Heart right ventricle (tissue), 16 donors: Measurements from ENCODE around the gene KRT76. TPM values are rescaled to one million over a fixed set of nuclear protein-coding genes. Genes with fewer than 3 reads are reported as not detected.

Experiments
- ATAC-seq, 8 donors: fragments of 200-7000 bp; cut with Tn5 transposase; one replicate each; pipeline ENCODE4 v1.9.1; 2020; ENCODE audit warnings: mild to moderate bottlenecking in 8 of 8, moderate library complexity in 8 of 8, moderate number of reproducible peaks in 1 of 8
- DNase-seq, 2 donors: peaks; one replicate each; pipeline ENCODE4 v3.0.0-alpha.2; 2020
- H3K27ac ChIP-seq, 10 donors: fragments of 200-600 bp; sonication (generic) in 2 of 10; one replicate each; pipeline versions ENCODE4 v1.5.0 to v1.8.0; 2020 to 2022; ENCODE audit warnings: mild to moderate bottlenecking in 3 of 10
- H3K27me3 ChIP-seq, 7 donors: fragments of 200-600 bp; one replicate each; pipeline ENCODE4 v1.8.0; 2021 to 2022; ENCODE audit warnings: mild to moderate bottlenecking in 2 of 7
- H3K36me3 ChIP-seq, 9 donors: fragments of 200-600 bp; sonication (generic) in 1 of 9; one replicate each; pipeline versions ENCODE4 v1.5.0 to v1.8.0; 2020 to 2022; ENCODE audit warnings: mild to moderate bottlenecking in 2 of 9
- H3K4me1 ChIP-seq, 9 donors: fragments of 200-600 bp; sonication (generic) in 1 of 9; one replicate each; pipeline versions ENCODE4 v1.5.0 to v1.8.0; 2020 to 2022; ENCODE audit warnings: mild to moderate bottlenecking in 4 of 9
- H3K4me3 ChIP-seq, 10 donors: fragments of 200-600 bp; sonication (generic) in 2 of 10; one replicate each; pipeline versions ENCODE4 v1.5.0 to v1.8.0; 2020 to 2022; ENCODE audit warnings: mild to moderate bottlenecking in 7 of 10, moderate library complexity in 2 of 10
- H3K9me3 ChIP-seq, 11 donors: fragments of 200-600 bp in 10 of 11; sonication (generic) in 2 of 11; one replicate each; pipeline versions ENCODE4 v1.5.0 to v1.8.0; 2013 to 2022; ENCODE audit warnings: mild to moderate bottlenecking in 2 of 11, control low read depth in 1 of 11, moderate library complexity in 1 of 11
- WGBS, 2 donors: extraction: QIAGEN DNeasy Blood & Tissue Kit; methylation state at CpG; one replicate each; pipeline ENCODE4 v1.1.7; 2013; ENCODE audit warnings: inconsistent platforms in 1 of 2; 5-methylcytosine and 5-hydroxymethylcytosine counted together
- intact Hi-C, 10 donors: fragments of 100-400 bp; cut with DNase I; formaldehyde crosslinking; loops; one replicate each; pipeline versions ENCODE4 v1.11.1 to v1.14.2; 2022
- polyA plus RNA-seq, 2 donors: library from polyadenylated mRNA; stranded (reverse); fragments of 200-250 nt; gene quantifications; one replicate each; pipeline ENCODE4 v1.2.3, GENCODE V29; 2013
- total RNA-seq, 10 donors: library from RNA; stranded (reverse); fragmentation: NEBNext Ultra II Directional in 3 of 10; extraction: Animal tissue kit (Norgen Biotek cat#: 25700) in 3 of 10; gene quantifications; one replicate each; pipeline versions ENCODE4 v1.2.1 to v1.2.4, GENCODE V29; 2021 to 2023
- TF ChIP-seq, protein P1 (sequence below), 9 donors: fragments of 200-600 bp; sonication (generic) in 2 of 9; IDR thresholded peaks; one replicate each; pipeline versions ENCODE4 v1.5.0 to v1.8.0; 2021 to 2022; ENCODE audit warnings: antibody characterized with exemption in 9 of 9, mild to moderate bottlenecking in 5 of 9, moderate library complexity in 1 of 9
- donor health status: Arrhythmogenic right ventricular cardiomyopathy.
- donor health status: ischemic (EF 13 %, LVEDD 7.1; RV severe dilation, severe dysfunction).
- donor health status: healthy with polysubstance abuse.
- donor health status: DM: no; HTN: yes; CAD: no.
- donor health status: DM: no; HTN: no; CAD: no.
- donor health status: ischemic (EF 25% LVEDD 6.9; RV normal size, moderate dysfunction).
- donor health status: ischemic (EF 25% LVEDD 5.7; RV mildly dilated, moderate dysfunction).
- donor health status: healthy.
- donor health status: DM: yes; HTN: yes; CAD: no.
- donor health status: Ischemic cardiomyopathy.
- donor health status: ischemic (EF 35%, LVEDD 5.7; RV mildly dilated, moderate dysfunction).
- donor health status: nonischemic (EF 11% LVEDD 7.7; RV severe dilation, severe dysfunction).
- donor health status: DM: yes; HTN: yes; CAD: no.
- donor health status: PGD.
- donor health status: ischemic (EF 29% LVEDD 5.4; RV normal size, mild dysfunction).
- donor health status: nonischemic (EF 23%, LVEDD 6.1; RV moderate dilation, normal function).

The KRT76 gene
- total and polyA plus RNA-seq, 12 donors: not detected

DNA sequence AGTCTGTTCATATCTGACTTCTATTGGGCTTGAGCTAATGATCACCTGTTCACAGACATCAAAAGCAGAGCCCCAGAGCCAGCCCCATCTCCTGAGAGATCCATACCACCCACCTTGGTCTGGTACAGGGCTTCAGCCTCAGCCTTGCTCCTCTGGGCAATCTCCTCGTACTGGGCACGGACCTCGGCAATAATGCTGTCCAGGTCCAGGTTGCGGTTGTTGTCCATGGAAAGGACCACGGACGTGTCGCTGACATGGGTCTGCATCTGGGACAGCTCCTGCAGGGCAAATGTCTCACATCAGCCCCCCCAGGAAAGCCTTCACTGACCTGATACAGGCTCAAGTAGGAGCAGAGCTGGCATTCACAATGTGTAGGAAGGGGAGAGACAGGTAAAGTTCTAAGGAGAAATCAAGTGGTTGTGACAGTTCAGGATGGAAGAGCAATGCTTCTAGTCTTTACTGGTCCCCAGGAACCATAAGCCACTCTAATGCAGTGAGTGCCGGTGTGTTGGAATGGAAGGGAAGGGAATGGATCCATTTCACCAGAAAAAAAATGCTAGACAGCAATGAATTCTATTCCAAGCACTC is 31.5 kb upstream of the KRT76 start:
- intact Hi-C loops: no loop called here
- 88 to 89% methylated on average over 8 of the region's 8 CpGs for WGBS, 2 donors
- Histone ChIP-seq H3K4me1 (no peaks in the 10 kb centered on the region), H3K27me3 (peaks cover 0 to 36% (median 13%) of the 10 kb centered on the region in 7 donors), H3K27ac (no peak overlapping the region), H3K9me3 (no peaks in the 10 kb centered on the region), H3K36me3 (no peaks in the 10 kb centered on the region), H3K4me3 (no peak overlapping the region)
- ATAC-seq: no peak
- no peak for DNase-seq
- TF ChIP-seq, protein P1, sequence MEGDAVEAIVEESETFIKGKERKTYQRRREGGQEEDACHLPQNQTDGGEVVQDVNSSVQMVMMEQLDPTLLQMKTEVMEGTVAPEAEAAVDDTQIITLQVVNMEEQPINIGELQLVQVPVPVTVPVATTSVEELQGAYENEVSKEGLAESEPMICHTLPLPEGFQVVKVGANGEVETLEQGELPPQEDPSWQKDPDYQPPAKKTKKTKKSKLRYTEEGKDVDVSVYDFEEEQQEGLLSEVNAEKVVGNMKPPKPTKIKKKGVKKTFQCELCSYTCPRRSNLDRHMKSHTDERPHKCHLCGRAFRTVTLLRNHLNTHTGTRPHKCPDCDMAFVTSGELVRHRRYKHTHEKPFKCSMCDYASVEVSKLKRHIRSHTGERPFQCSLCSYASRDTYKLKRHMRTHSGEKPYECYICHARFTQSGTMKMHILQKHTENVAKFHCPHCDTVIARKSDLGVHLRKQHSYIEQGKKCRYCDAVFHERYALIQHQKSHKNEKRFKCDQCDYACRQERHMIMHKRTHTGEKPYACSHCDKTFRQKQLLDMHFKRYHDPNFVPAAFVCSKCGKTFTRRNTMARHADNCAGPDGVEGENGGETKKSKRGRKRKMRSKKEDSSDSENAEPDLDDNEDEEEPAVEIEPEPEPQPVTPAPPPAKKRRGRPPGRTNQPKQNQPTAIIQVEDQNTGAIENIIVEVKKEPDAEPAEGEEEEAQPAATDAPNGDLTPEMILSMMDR (IDR thresholded peaks at IDR 0.05): no peak

DNA sequence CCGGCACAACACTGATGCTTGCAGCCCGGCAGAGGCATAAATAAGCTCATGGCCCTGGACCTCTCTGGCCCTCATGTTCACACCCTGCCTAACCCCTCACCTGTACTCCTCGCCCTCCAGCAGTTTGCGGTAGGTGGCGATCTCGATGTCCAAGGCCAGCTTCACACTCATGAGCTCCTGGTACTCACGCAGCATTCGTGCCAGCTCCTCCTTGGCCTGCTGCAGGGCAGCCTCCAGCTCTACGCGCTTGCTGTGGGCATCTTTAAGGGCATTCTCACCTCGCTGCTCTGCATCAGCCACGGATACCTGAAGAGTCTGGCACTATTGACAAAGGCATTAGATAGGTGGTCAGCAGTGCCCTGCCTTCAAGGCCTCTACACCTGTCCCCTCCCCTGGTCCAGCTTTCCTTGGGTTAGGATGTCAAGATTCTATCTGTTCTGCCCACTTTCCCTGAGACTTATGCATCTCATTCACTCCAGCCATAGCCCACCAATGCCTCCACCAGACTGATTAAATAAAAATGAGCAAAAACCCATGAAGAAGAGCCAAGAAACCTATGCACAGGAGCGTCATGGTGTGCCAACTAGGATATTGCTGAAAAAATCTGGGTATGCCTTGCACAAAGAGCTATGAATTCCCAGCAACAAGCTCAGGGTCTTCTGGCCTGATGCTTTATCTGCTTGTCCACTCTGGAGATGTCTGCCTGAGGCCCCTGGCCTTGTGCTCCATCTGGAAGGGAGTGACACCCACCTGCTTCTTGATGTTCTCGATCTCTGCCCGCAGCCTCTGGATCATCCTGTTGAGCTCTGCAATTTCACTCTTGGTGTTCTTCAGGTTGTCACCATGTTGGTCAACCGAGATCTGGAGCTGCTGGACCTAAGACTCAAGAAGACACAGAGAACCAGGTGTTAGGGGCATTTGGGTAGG is 30.7 kb upstream of the KRT76 start:
- Histone ChIP-seq H3K36me3 (no peaks in the 10 kb centered on the region), H3K27me3 (peaks cover 0 to 36% (median 13%) of the 10 kb centered on the region in 7 donors), H3K4me1 (no peaks in the 10 kb centered on the region), H3K9me3 (no peaks in the 10 kb centered on the region), H3K27ac (no peak overlapping the region), H3K4me3 (no peak overlapping the region)
- ATAC-seq: no peak
- intact Hi-C loops: no loop called here
- no peak for DNase-seq
- TF ChIP-seq, protein P1 (IDR thresholded peaks at IDR 0.05): no peak
- 83 to 85% methylated on average over 16 of the region's 16 CpGs for WGBS, 2 donors

DNA sequence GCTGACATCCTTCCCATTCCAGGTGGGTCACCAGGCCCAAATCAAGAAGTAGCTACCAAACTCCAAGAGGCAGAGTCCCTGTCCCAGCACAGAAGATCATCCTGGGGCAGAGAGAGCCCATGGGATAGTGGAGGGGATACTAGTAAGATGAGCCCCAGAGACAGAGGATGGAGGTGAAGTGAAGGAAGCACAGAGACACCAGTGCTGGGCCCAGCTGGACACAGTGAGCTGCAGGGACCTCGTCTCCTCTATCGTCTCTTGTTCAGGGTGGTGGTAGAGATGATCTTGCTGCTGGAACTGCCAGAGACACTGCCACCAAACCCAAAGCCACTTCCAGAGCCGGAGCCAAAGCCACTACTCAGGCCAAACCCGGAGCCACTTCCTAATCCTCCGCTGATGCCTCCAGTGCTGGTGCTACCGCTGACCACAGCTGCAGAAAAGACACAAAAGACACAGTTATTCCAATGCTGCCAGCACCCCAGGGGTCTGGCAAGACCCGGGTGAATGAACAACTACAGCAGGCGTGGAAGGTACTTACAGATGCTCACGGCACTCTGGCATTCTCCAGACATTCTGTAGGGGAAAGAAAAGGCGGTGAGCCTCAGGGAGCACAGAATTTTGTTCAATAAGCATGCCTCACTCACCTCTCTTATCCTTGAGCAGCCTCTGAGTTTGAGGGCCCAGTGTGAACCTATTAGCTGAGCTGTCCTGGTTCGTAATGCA is 29.8 kb upstream of the KRT76 start:
- ATAC-seq (no peak), DNase-seq (no peak)
- no peaks in the 10 kb centered on the region for H3K4me1 ChIP-seq
- no peak overlapping the region for H3K27ac ChIP-seq
- intact Hi-C loops: no loop called here
- TF ChIP-seq, protein P1 (IDR thresholded peaks at IDR 0.05): no peak
- no peaks in the 10 kb centered on the region for H3K9me3 ChIP-seq
- H3K36me3 ChIP-seq: no peaks in the 10 kb centered on the region
- H3K4me3 ChIP-seq: no peak overlapping the region
- peaks cover 0 to 36% (median 13%) of the 10 kb centered on the region in 7 donors for H3K27me3 ChIP-seq
- 81 to 87% methylated on average over 11 of the region's 11 CpGs for WGBS, 2 donors

DNA sequence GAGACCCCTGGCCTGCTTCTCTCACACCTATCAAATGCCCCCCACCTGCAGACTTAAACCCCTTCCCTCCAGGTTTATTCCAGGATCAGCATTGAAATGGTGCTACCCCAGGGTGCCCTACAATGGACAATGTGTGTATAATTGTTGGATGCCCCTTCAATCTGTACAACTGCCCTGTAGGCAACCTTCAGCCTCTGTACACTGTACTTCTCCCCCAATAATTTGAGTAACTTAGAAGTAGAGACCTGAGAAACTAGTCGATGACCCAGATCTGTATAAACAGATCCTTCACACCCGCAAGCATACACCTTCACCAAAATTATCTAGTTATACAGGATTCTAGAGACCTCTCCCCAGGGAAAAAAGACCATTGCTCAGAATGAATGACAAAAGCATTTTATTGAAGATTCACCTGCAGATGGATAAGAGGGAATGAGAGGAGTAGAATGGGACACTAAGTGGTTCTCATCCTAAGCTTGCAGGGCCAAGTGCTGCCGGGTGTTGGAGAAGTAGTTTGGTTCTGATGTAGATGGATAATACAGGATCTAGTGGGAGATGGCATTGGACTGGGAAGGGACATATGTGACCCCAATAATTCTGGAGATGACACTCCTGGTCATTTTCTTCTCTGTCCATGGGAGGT is 29.1 kb upstream of the KRT76 start:
- Histone ChIP-seq H3K27me3 (peaks cover 0 to 33% (median 13%) of the 10 kb centered on the region in 7 donors), H3K4me3 (no peak overlapping the region), H3K9me3 (no peaks in the 10 kb centered on the region), H3K4me1 (no peaks in the 10 kb centered on the region), H3K27ac (no peak overlapping the region), H3K36me3 (no peaks in the 10 kb centered on the region)
- intact Hi-C loops: no loop called here
- DNase-seq (no peak), ATAC-seq (no peak)
- WGBS, 2 donors: 92 to 95% methylated on average over 3 of the region's 3 CpGs
- TF ChIP-seq, protein P1 (IDR thresholded peaks at IDR 0.05): no peak
